Activated CD4-positive, alpha-beta T cell treated with anti-CD3 and anti-CD28 coated beads, Interleukin-2, amount 50 U/mL, for 24 hours (primary cell): ENCODE measurements around the gene PDE1C.
"Not testable (repeated sequence)": the region's sequence is repeated elsewhere in the genome, so short reads cannot be mapped to it uniquely, and the experiment has no call there.

ENCODE experiments used
- DNase-seq, 2 donors: peaks; one replicate each; pipeline ENCODE4 v3.0.0-alpha.2; 2020; ENCODE audit warnings: low read depth in 1 of 2, low spot score in 1 of 2

The PDE1C gene

DNA sequence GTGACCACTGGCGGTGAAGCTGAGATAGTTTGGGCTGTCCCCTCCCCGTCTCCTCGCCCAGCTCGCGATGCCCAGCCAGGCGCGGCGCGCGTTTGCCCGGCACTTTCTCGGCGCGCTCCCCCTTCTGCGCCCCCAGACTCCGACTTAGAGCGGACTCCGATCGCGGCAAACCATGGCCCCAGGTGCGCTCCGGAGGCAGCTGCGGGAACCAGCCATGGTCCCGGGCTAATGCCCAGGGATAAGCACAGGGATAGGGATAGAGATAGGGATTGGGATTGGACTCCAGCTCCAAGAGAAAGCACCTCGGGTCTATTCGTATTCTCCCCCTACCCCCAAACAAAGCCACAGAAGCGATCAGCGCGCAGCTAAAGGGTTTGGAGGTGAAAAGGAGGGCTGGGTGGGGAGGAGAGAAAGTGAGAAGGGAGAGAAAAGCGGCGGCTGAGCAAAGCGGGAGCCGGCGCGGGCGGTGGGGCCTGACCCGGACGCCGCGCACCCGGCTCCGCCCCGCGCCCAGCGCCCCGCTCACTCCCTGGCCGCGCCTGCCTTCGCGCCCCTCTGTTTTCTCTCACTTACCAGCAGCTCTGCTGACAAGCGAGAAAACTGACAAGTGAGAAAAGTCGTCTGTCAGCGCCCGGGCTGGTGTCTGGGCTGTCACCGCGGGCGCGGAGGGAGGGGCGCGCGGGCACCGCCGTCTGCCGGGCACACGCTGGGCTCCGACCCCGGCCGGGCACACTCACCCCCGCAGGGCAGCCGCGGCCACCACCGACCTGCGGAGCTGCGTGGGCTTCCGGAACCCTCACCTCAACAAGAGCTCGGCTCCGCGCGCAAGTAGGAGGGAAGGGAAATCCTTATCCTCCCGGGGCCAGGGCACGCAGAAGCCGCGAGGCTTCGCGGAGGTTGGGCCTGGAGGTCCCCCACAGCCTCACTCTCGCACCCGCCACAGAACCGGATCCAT is at the start of gene PDE1C:
TSS of gene PDE1C (minus strand) at position 2 of the 955 bp plus-strand sequence.
- no peak for DNase-seq

DNA sequence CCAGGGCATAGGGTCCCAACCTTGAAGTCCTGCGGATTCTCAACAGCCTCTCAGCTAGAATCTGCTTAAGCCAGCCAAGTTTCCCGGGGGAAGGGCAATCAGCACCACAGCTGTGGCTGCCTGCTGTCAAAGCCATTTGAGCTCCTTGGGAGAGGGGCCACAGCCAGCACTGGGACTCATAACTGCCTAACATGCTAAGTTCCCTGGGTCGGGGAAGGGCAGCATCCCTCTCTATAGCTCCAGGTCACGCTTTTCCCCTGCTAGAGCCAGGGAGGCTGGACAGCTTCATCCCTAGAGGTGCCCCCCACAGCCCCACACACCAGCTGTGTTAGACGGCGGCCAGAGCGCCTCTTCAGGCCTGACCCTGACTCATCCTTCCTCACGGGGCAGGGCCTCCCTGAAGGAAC is 49.6 kb upstream of the PDE1C start:
- no peak for DNase-seq

GRCh38 chr7:32117837-32118236 is 47.6 kb upstream of the PDE1C start:
- DNase-seq = no peak

- no peak for DNase-seq
Measured at GRCh38 chr7:32116436-32116835, 46.2 kb upstream of the PDE1C start.

GRCh38 chr7:32115831-32116230 is 45.6 kb upstream of the PDE1C start:
- no peak for DNase-seq

DNA sequence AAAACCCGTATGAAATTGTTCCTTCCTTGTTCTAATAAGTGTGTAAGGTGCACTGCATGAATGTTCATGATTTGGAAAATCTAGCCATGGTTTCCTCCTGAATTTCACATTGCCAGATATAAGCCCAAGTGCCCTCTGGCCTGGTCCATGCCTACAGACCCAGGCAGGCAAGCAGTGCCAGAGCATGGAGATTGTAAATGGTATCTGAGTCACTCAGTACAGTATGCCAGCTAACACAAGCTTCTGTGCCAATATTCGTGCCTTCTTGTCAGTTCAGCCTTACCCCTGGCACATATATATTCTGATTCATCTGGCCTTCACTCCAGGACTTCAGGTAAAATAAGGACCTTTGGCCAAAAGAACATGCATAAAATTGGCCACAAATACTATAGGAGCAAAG is 38.4 kb upstream of the PDE1C start:
- no peak for DNase-seq

DNA sequence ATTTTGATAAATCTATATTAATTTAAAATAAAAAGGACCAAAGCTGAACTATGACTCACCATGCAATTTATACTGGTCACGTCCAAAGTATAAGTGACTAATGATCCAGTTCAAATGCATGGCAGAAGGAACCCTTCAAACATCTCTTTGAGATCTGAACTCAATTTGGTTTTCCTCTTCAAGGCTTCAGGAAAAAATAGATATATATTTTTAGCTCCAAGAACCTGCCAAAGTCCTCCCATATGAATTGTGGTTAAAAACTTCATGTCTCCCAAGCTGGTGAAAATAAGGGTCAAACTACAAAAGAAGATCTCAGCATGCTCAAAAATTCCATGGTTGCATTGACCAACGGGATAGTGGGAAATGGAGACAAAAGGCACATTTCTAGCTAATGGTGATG is 34.6 kb upstream of the PDE1C start:
- no peak for DNase-seq

- no peak for DNase-seq
Measured at GRCh38 chr7:32103361-32103760, 33.2 kb upstream of the PDE1C start.

- no peak for DNase-seq
Measured at GRCh38 chr7:32102432-32102873, 32.2 kb upstream of the PDE1C start.

- no peak for DNase-seq
Measured at GRCh38 chr7:32100407-32100907, 30.2 kb upstream of the PDE1C start.

- DNase-seq = no peak
Measured at GRCh38 chr7:32094516-32094915, 24.3 kb upstream of the PDE1C start.

GRCh38 chr7:32093415-32094408 is 23.5 kb upstream of the PDE1C start:
- no peak for DNase-seq

GRCh38 chr7:32092346-32092745 is 22.1 kb upstream of the PDE1C start:
- DNase-seq = no peak

- DNase-seq = no peak
Measured at GRCh38 chr7:32091608-32092210, 21.5 kb upstream of the PDE1C start.

DNA sequence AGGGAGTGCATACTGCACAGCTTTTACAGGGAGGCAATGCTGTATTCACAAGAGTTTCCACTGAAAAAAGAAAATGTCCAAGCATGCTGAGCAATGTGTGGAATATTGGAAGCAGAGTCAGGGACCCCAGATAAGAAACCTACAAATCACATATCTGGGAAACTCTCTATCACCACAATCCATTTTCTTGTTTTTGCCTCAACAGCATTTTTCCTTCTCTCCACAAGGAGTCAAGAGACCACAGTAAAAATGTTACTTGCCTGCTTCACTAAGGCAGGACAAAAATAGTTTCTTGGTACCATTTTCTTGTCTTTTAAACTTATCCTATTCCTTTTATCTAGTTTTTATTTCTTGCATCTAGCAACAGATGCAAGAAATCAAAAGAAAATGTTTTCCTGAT is 19.5 kb upstream of the PDE1C start:
- DNase-seq = no peak

DNA sequence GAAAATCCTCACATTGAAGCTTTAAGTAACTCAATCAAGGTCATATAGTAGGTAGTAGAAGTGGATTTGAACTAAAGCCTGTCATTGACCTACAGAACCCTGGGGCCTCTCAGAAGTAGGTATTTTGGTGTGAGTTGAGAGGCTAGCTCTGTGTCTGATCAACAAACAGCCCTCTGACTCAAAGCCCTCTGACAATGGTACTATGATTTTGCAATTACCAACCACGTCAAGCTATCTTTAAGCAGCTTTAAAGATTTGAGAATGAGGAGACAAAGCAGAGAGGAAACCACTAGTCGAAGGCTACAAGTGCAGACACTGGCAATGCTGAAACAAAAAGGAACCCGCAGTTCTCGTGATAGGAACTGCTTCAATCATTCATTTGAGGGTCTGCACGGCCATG is 19.0 kb upstream of the PDE1C start:
- no peak for DNase-seq

- DNase-seq = no peak
Measured at GRCh38 chr7:32088451-32088881, 18.3 kb upstream of the PDE1C start.

DNA sequence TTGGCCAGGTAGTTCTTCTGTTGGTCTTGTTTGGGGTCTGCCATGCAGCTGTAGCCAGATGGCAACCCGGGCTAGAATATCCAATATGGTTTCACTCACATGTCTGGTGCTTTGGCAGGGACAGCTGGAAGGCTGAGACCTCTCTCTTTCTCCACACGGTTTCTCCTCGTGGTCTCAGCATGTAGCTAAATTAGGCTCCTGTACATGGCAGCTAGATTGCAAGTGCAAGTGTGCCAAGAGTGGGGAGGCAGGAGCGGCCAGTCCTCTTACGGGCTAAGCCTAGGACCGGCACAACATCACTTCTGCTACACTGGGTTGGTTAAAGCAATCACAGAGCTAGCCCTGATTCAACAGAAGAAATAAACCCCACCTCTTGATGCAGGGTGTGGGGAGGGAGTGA is 9.3 kb upstream of the PDE1C start:
- DNase-seq = no peak

GRCh38 chr7:32078824-32079223 is 8.6 kb upstream of the PDE1C start:
- DNase-seq = no peak

GRCh38 chr7:32077806-32078205 is 7.6 kb upstream of the PDE1C start:
- DNase-seq = no peak

- DNase-seq = not testable (repeated sequence)
Measured at GRCh38 chr7:32076802-32077201, 6.6 kb upstream of the PDE1C start.
